Neural cell (in vitro differentiated cells): ENCODE results near the gene VGF. TPM values are rescaled to one million over a fixed set of nuclear protein-coding genes. Genes with fewer than 3 reads are reported as not detected.

ENCODE experiments used
- H2AFZ ChIP-seq: fragments of 200-600, 300-800 bp; sonication (generic), shearing (Covaris generic); 2 replicates; pipeline ENCODE4 v1.6.0; 2014; ENCODE audit warnings: low read depth, mild to moderate bottlenecking, antibody characterized with exemption, low read length, moderate library complexity
- H3F3A ChIP-seq: fragments of 200-600 bp; shearing (Covaris generic); 2 replicates; pipeline ENCODE4 v1.6.1; 2016; ENCODE audit warnings: mild to moderate bottlenecking, moderate library complexity, mixed read lengths, antibody characterized with exemption, low read length; ENCODE audit not compliant: insufficient read depth, poor library complexity, severe bottlenecking
- H3K27ac ChIP-seq: fragments of 200-600, 300-800 bp; sonication (generic), shearing (Covaris generic); 2 replicates; pipeline ENCODE4 v1.5.1; 2014; ENCODE audit warnings: mild to moderate bottlenecking, low read length, moderate library complexity
- H3K27me3 ChIP-seq: fragments of 300-800, 200-600 bp; sonication (generic), shearing (Covaris generic); 2 replicates; pipeline ENCODE4 v1.6.0; 2014; ENCODE audit warnings: mild to moderate bottlenecking, low read depth, low read length, moderate library complexity; ENCODE audit not compliant: insufficient read depth
- H3K36me3 ChIP-seq: fragments of 300-800, 200-600 bp; sonication (generic), shearing (Covaris generic); 2 replicates; pipeline ENCODE4 v1.5.1; 2014; ENCODE audit warnings: mild to moderate bottlenecking, antibody characterized with exemption, low read length, moderate library complexity; ENCODE audit not compliant: insufficient read depth
- H3K4me2 ChIP-seq: fragments of 300-800, 200-600 bp; sonication (generic), shearing (Covaris generic); 2 replicates; pipeline ENCODE4 v1.6.0; 2014; ENCODE audit warnings: mild to moderate bottlenecking, low read length
- H3K4me3 ChIP-seq: fragments of 300-800, 200-600 bp; sonication (generic), shearing (Covaris generic); 2 replicates; pipeline ENCODE4 v1.5.1; 2014; ENCODE audit warnings: mild to moderate bottlenecking, low read length, moderate library complexity
- H3K79me2 ChIP-seq: fragments of 200-600 bp; shearing (Covaris generic); replicated peaks from 2 replicates; pipeline ENCODE4 v1.6.0; 2014; ENCODE audit warnings: mild to moderate bottlenecking, low read length, moderate library complexity; ENCODE audit not compliant: insufficient read depth
- H3K9ac ChIP-seq: fragments of 300-800, 200-600 bp; sonication (generic), shearing (Covaris generic); 2 replicates; pipeline ENCODE4 v1.6.1; 2016; ENCODE audit warnings: mild to moderate bottlenecking, low read length, mixed read lengths
- H3K9me2 ChIP-seq: fragments of 200-600 bp; shearing (Covaris generic); 2 replicates; pipeline ENCODE4 v1.6.1; 2016; ENCODE audit warnings: mild to moderate bottlenecking, low read length, mixed read lengths; ENCODE audit not compliant: insufficient read depth
- H3K9me3 ChIP-seq: fragments of 200-600, 300-800 bp; sonication (generic), shearing (Covaris generic); 2 replicates; pipeline ENCODE4 v1.6.1; 2016; ENCODE audit warnings: mild to moderate bottlenecking, mixed run types, low read length, moderate library complexity, mixed read lengths
- H4K20me1 ChIP-seq: fragments of 200-600 bp; shearing (Covaris generic); 2 replicates; pipeline ENCODE4 v1.6.1; 2016; ENCODE audit warnings: mild to moderate bottlenecking, mixed run types; ENCODE audit not compliant: insufficient read depth
- CTCF ChIP-seq: fragments of 450-650 bp; IDR thresholded peaks from 2 replicates; pipeline ENCODE4 v1.5.1; 2014; ENCODE audit warnings: antibody characterized with exemption, mild to moderate bottlenecking, moderate library complexity; ENCODE audit not compliant: poor library complexity, severe bottlenecking
- EP300 ChIP-seq: fragments of 450-650 bp; conservative IDR thresholded peaks from 2 replicates; pipeline ENCODE4 v1.6.1; 2014; ENCODE audit warnings: antibody characterized with exemption, mild to moderate bottlenecking, moderate library complexity; ENCODE audit not compliant: poor library complexity, severe bottlenecking
- EZH2 ChIP-seq: fragments of 200-600, 300-800 bp; shearing (Covaris generic), sonication (generic); IDR thresholded peaks from 2 replicates; pipeline ENCODE4 v1.6.1; 2014; ENCODE audit warnings: antibody characterized with exemption, low read length, borderline replicate concordance, mild to moderate bottlenecking; ENCODE audit not compliant: insufficient read depth, poor library complexity, severe bottlenecking
- MXI1 ChIP-seq: fragments of 450-650 bp; conservative IDR thresholded peaks from 2 replicates; pipeline ENCODE4 v1.6.1; 2014; ENCODE audit warnings: antibody characterized with exemption, mild to moderate bottlenecking; ENCODE audit not compliant: poor library complexity, severe bottlenecking
- POLR2AphosphoS5 ChIP-seq: IDR thresholded peaks from 2 replicates; pipeline ENCODE4 v1.6.1; 2012
- RAD21 ChIP-seq: fragments of 450-650 bp; conservative IDR thresholded peaks from 2 replicates; pipeline ENCODE4 v1.6.1; 2014; ENCODE audit warnings: antibody characterized with exemption, mild to moderate bottlenecking, moderate library complexity
- REST ChIP-seq: IDR thresholded peaks from 2 replicates; pipeline ENCODE4 v1.6.1; 2012; ENCODE audit warnings: borderline replicate concordance
- SMC3 ChIP-seq: fragments of 450-650 bp; conservative IDR thresholded peaks from 2 replicates; pipeline ENCODE4 v1.6.1; 2014; ENCODE audit warnings: antibody characterized with exemption, mild to moderate bottlenecking, moderate library complexity; ENCODE audit not compliant: poor library complexity
- TAF1 ChIP-seq: IDR thresholded peaks from 2 replicates; pipeline ENCODE4 v1.6.1; 2012; ENCODE audit warnings: low read depth
- polyA plus RNA-seq: library from polyadenylated mRNA; depleted of rRNA; stranded (reverse); fragments of >200 nt; gene quantifications from 2 replicates; pipeline ENCODE4 v1.2.3, GENCODE V29; 2014

The VGF gene
- polyA plus RNA-seq, 1 donor from 2014 or later, result 39.3 TPM

- TF ChIP-seq CTCF (no peak), TAF1 (no peak), REST (no peak), SMC3 (no peak), MXI1 (no peak), EP300 (no peak), RAD21 (no peak), EZH2 (no peak), POLR2AphosphoS5 (no peak)
- no peak overlapping the region for H3K27ac ChIP-seq
These were observed 5.4 kb downstream of the VGF start for GRCh38 chr7:101159696-101160674.

GRCh38 chr7:101156866-101157589, 8.3 kb downstream of the VGF start:
- no peak for TF ChIP-seq SMC3
- no peak for TF ChIP-seq RAD21
- no peak for TF ChIP-seq REST
- TF ChIP-seq EZH2, result no peak
- TF ChIP-seq MXI1, result no peak
- TF ChIP-seq CTCF, result no peak
- no peak for TF ChIP-seq TAF1
- TF ChIP-seq EP300, result no peak
- TF ChIP-seq POLR2AphosphoS5, result no peak
- Histone ChIP-seq H3K9me2 (no peaks in the 10 kb centered on the region), H3K79me2 (peaks cover 9% of the 10 kb centered on the region), H3K9ac (no peak overlapping the region), H3K27ac (no peak overlapping the region), H3K9me3 (no peaks in the 10 kb centered on the region), H2AFZ (no peak overlapping the region), H3K4me3 (no peak overlapping the region), H3K4me2 (no peak overlapping the region), H3K27me3 (no peaks in the 10 kb centered on the region), H3F3A (no peaks in the 10 kb centered on the region), H4K20me1 (no peaks in the 10 kb centered on the region), H3K36me3 (no peaks in the 10 kb centered on the region)

More at GRCh38 chr7:101159696-101160674, 5.4 kb downstream of the VGF start:
- Histone ChIP-seq H3K27me3 (peaks cover 5% of the 10 kb centered on the region), H3K4me3 (no peak overlapping the region), H3K9me2 (no peaks in the 10 kb centered on the region), H3K9ac (no peak overlapping the region), H2AFZ (no peak overlapping the region), H3F3A (no peaks in the 10 kb centered on the region), H4K20me1 (no peaks in the 10 kb centered on the region), H3K4me2 (no peak overlapping the region), H3K36me3 (no peaks in the 10 kb centered on the region), H3K79me2 (peaks cover 8% of the 10 kb centered on the region), H3K9me3 (no peaks in the 10 kb centered on the region)
